Lung (tissue), 12 donors: ENCODE data around the gene SFTPA2. TPM values are rescaled to one million over a fixed set of nuclear protein-coding genes. Genes with fewer than 3 reads are reported as not detected.
A peak's percentile ranks its signal among the peaks of the same experiment; 100 is the strongest.
"Not testable (repeated sequence)": the region's sequence is repeated elsewhere in the genome, so short reads cannot be mapped to it uniquely, and the experiment has no call there.

Experiments used
- ATAC-seq: fragments of 200-7000 bp; cut with Tn5 transposase; one replicate; pipeline ENCODE4 v1.9.1; 2020; ENCODE audit warnings: moderate number of reproducible peaks; ENCODE audit not compliant: insufficient read depth, low FRiP score
- DNase-seq, 3 donors: peaks; one replicate each; pipeline ENCODE4 v3.0.0-alpha.2; 2013 to 2017
- H3K27ac ChIP-seq, 2 donors: one replicate each; pipeline ENCODE4 v1.5.1; 2013; ENCODE audit warnings: mild to moderate bottlenecking in 2 of 2, moderate library complexity in 2 of 2, control low read depth in 1 of 2, inconsistent platforms in 1 of 2, low read depth in 1 of 2, low read length in 1 of 2
- H3K27me3 ChIP-seq, 3 donors: one replicate each; pipeline ENCODE4 v1.5.1; 2013; ENCODE audit warnings: low read length in 2 of 3; ENCODE audit not compliant: control insufficient read depth in 3 of 3, insufficient read depth in 3 of 3
- H3K36me3 ChIP-seq, 4 donors: one replicate each; pipeline ENCODE4 v1.5.1; 2013; ENCODE audit warnings: low read length in 4 of 4, mild to moderate bottlenecking in 1 of 4, moderate library complexity in 1 of 4; ENCODE audit not compliant: control insufficient read depth in 4 of 4, insufficient read depth in 4 of 4
- H3K4me1 ChIP-seq, 5 donors: one replicate each; pipeline ENCODE4 v1.5.1; 2013; ENCODE audit warnings: low read length in 5 of 5, mild to moderate bottlenecking in 2 of 5, moderate library complexity in 1 of 5; ENCODE audit not compliant: control insufficient read depth in 5 of 5, insufficient read depth in 5 of 5
- H3K4me3 ChIP-seq: one replicate; pipeline ENCODE4 v1.5.1; 2013; ENCODE audit warnings: mild to moderate bottlenecking, control low read depth, moderate library complexity
- H3K9ac ChIP-seq, 2 donors: one replicate each; pipeline ENCODE4 v1.5.1; 2013; ENCODE audit warnings: low read length in 2 of 2, control low read depth in 1 of 2; ENCODE audit not compliant: insufficient read depth in 1 of 2
- H3K9me3 ChIP-seq, 4 donors: one replicate each; pipeline ENCODE4 v1.5.1; 2013; ENCODE audit warnings: low read length in 3 of 4, mild to moderate bottlenecking in 1 of 4, moderate library complexity in 1 of 4; ENCODE audit not compliant: control insufficient read depth in 4 of 4, insufficient read depth in 3 of 4
- CTCF ChIP-seq: IDR thresholded peaks from 2 replicates; pipeline ENCODE4 v1.5.1; 2012; ENCODE audit warnings: mild to moderate bottlenecking; ENCODE audit errors: control extremely low read depth, extremely low read depth
- WGBS, 2 donors: extraction: QIAGEN DNeasy Blood & Tissue Kit; methylation state at CpG; one replicate each; pipeline ENCODE4 v1.1.7; 2013; 5-methylcytosine and 5-hydroxymethylcytosine counted together
- polyA plus RNA-seq, 2 donors: library from polyadenylated mRNA; stranded (reverse); fragments of 200-250 nt; gene quantifications; one replicate each; pipeline ENCODE4 v1.2.1, GENCODE V29; 2013
- total RNA-seq, 2 donors: library from RNA; depleted of rRNA in 1 of 2; stranded (reverse); fragments of >200 nt in 1 of 2; gene quantifications; one replicate each; pipeline ENCODE4 v1.2.1, GENCODE V29; 2014 to 2021
- donor health status: control.
- donor health status: control.
- donor health status: Bipolar disorder and iron deficiency.
- donor health status: healthy.
- donor health status: DM: yes; HTN: yes; CAD: no.

Gene SFTPA2
- total and polyA plus RNA-seq, 4 donors = 921 to 22,611 (median 6,062) TPM

DNA sequence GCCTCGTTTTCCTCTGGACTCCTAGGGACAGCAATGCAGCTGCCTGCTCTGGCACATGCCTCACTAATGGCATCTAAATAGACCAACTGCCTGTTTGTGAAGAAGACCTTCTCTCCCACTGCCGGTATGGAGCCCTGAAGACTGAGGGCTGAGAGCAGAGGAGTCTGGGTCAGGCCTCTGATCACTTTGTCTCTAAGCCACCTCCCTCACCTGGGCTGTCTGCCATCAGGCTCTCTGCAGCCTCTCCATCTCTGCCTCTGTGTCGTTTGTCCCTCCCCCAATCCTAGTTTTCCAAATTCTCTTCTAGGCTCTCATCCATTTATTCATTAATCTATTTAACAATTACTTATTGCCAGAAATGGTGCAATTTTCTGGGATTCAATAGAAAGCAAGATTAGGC is 35.3 kb upstream of the SFTPA2 start:
- WGBS, 2 donors = 47 to 71% methylated on average over 3 of the region's 3 CpGs
- ATAC-seq (no peak), DNase-seq (no peak)
- H3K36me3 ChIP-seq = no peaks in the 10 kb centered on the region
- peaks cover 0 to 12% (median 4%) of the 10 kb centered on the region in 4 donors for H3K9me3 ChIP-seq
- H3K27me3 ChIP-seq = no peaks in the 10 kb centered on the region
- H3K9ac ChIP-seq = no peak overlapping the region
- TF ChIP-seq CTCF = no peak
- H3K4me3 ChIP-seq = no peak overlapping the region
- H3K27ac ChIP-seq = no peak overlapping the region
- peaks cover 0 to 1% (median 0%) of the 10 kb centered on the region in 5 donors for H3K4me1 ChIP-seq

DNA sequence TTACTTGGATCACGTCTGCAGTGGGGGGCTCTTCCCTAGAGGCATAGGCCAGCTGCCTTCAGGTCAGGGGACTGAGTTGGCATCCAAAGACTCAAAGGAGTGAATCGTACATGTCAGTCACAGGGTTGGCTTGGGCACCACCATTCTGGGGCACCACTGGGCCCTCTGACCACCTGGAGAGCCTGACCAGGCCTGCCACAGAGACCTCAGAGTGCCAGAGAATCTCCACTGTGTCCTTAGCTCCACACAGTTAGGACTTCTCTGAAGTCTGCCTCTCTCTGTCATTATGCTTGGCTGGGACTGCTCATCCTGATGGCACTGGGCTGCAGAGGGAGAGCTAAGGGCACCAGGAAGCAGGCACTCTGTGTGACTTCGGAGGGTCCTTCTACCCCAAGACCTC is 34.4 kb upstream of the SFTPA2 start:
- not testable (repeated sequence) for ATAC-seq, H3K4me1 ChIP-seq, H3K9ac ChIP-seq, DNase-seq, H3K4me3 ChIP-seq, H3K27me3 ChIP-seq, H3K36me3 ChIP-seq, H3K27ac ChIP-seq
- peaks cover 0 to 12% (median 4%) of the 10 kb centered on the region in 4 donors for H3K9me3 ChIP-seq
- 81 to 96% methylated on average over 3 of the region's 3 CpGs for WGBS, 2 donors

DNA sequence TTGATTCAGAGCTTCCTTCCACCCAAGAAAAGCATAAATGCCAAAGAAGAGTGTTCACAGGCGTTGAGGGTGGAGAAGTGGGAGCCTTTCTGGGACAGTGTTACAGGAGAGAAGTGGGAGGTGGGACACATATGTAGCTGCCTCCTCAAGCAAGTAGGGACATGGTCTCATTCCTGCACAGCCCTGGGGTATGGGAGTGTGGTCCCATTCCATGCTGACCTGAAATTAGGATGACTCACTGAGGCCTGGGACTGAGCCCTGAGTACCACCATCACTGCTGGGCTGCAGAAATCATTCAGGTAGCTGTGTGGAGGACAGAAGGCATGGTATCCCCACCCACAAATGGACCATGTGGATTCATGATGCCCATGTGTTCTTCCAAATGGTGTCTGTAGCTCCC is 33.2 kb upstream of the SFTPA2 start:
- Histone ChIP-seq H3K36me3 (no peaks in the 10 kb centered on the region), H3K27ac (no peak overlapping the region), H3K27me3 (no peaks in the 10 kb centered on the region), H3K4me1 (peaks cover 0 to 1% (median 0%) of the 10 kb centered on the region in 5 donors), H3K9me3 (peaks cover 0 to 12% (median 3%) of the 10 kb centered on the region in 4 donors), H3K4me3 (no peak overlapping the region), H3K9ac (no peak overlapping the region)
- no peak for ATAC-seq
- DNase-seq = no peak
- TF ChIP-seq CTCF = no peak
- WGBS, 2 donors = 84 to 92% methylated on average over 1 of the region's 1 CpG

DNA sequence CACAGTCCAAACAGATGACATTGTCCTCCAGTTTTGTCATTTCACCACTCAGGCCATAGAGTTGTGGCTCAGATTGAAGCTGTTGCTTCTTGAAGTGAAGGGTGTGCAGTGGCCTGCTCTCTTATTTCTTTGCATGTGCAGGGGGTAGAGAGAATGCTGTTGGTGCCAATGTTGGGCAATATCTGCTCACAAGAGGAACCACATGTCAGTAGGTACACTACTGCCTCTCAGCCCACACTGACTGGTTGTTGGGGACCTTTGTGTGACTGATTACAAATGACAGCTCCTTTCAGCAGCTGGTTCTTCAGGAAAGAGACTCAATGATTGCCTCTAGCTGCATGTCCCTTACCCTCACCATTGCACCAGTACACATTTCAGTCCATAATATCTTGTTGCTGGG is 28.6 kb upstream of the SFTPA2 start:
- no peaks in the 10 kb centered on the region for H3K27me3 ChIP-seq
- DNase-seq (no peak), ATAC-seq (peak; percentile 21)
- H3K4me3 ChIP-seq = no peak overlapping the region
- H3K9ac ChIP-seq = no peak overlapping the region
- peaks cover 0 to 3% (median 0%) of the 10 kb centered on the region in 4 donors for H3K9me3 ChIP-seq
- no peaks in the 10 kb centered on the region for H3K36me3 ChIP-seq
- peaks cover 0 to 1% (median 0%) of the 10 kb centered on the region in 5 donors for H3K4me1 ChIP-seq
- no peak for TF ChIP-seq CTCF
- H3K27ac ChIP-seq = peak overlapping the region in 1 of 2 donors; percentile 56
